Measurements from ENCODE around the gene PCCA. TPM values are rescaled to one million over a fixed set of nuclear protein-coding genes. Genes with fewer than 3 reads are reported as not detected.

Gene PCCA
- total RNA-seq, 1 experiment from 2014 or later: 22.8 TPM

GRCh38 chr13:100461309-100462030 lies 372.6 kb downstream of the PCCA start:
- no peak for DNase-seq (ENCODE audit: low spot score)

DNA sequence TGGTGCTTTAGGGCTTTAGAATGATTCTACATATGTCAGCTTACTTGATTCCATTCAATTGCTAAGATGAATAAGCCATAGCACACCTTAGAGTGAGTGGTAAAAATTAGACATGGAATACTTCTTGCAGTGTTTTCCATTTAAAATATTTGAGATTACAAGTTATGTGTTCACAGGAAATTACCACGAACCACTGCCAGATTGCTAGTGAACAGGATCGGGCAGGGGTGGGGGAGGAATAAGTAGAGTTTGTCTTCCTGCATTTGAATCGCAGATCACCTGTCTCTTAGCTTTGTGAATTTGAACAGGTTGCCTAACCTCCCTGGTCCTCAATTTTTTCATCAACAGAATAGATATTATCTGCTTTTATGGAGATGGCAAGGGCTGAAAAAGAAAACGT lies 375.1 kb downstream of the PCCA start:
- DNase-seq (ENCODE audit: low spot score): no peak

GRCh38 chr13:100465558-100465957 lies 376.7 kb downstream of the PCCA start:
- no peak for DNase-seq (ENCODE audit: low spot score)

DNA sequence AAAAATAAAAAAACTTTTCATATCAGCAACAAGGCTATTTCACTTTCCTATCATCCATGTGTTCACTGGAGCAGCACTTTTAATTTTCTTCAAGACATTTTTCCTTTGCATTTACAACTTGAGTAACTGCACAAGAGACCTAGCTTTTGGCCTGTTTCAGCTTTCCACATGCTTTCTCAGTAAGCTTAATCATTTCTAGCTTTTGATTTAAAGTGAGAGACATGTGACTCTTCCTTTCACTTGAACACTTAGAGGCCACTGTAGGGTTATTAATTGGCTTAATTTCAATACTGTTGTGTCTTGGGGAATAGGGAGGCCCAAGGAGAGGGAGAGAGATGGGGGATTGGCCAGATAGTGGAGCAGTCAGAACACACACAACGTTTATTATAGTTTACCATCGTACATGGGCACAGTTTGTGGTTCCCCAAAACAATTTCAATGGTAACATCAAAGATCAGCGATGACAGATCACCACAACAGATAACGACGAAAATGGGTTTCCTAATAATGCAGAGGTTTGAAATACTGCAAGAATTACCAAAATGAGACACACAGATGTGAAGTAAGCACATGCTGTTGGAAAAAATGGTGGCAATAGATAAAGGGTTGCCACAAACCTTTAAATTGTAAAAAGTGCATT lies 382.1 kb downstream of the PCCA start:
- no peak for DNase-seq (ENCODE audit: low spot score)

DNA sequence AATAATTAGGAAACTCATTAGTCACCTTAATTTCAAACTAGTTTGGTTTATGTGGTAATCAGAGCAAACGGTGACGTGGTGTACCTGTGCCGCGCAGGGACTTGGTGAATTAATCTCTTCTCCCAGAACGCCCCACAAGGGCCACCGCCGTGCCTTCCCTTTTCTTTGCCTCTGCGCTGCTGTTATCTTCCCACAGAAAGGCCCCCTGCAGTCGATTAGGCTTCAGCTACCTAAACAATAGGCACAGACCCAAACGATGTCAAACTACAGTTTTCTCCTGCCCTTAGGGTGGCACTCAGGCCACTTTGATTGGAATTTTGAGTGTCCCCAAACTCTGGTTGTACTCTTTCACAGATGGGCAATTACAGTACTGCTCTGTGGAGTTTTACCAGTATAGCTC lies 384.2 kb downstream of the PCCA start:
- no peak for DNase-seq (ENCODE audit: low spot score)

- DNase-seq (ENCODE audit: low spot score): no peak
Measured at GRCh38 chr13:100473501-100474044, 384.7 kb downstream of the PCCA start.

- DNase-seq (ENCODE audit: low spot score): no peak
Measured at GRCh38 chr13:100476963-100477362, 388.1 kb downstream of the PCCA start.

GRCh38 chr13:100478107-100478809 lies 389.4 kb downstream of the PCCA start:
- DNase-seq (ENCODE audit: low spot score): no peak

- no peak for DNase-seq (ENCODE audit: low spot score)
Measured at GRCh38 chr13:100480676-100481075, 391.8 kb downstream of the PCCA start.

- no peak for DNase-seq (ENCODE audit: low spot score)
Measured at GRCh38 chr13:100483139-100483538, 394.2 kb downstream of the PCCA start.

GRCh38 chr13:100483841-100484381 lies 395.0 kb downstream of the PCCA start:
- no peak for DNase-seq (ENCODE audit: low spot score)

- no peak for DNase-seq (ENCODE audit: low spot score)
Measured at GRCh38 chr13:100484702-100485101, 395.8 kb downstream of the PCCA start.

- DNase-seq (ENCODE audit: low spot score): no peak
Measured at GRCh38 chr13:100485265-100485664, 396.4 kb downstream of the PCCA start.

DNA sequence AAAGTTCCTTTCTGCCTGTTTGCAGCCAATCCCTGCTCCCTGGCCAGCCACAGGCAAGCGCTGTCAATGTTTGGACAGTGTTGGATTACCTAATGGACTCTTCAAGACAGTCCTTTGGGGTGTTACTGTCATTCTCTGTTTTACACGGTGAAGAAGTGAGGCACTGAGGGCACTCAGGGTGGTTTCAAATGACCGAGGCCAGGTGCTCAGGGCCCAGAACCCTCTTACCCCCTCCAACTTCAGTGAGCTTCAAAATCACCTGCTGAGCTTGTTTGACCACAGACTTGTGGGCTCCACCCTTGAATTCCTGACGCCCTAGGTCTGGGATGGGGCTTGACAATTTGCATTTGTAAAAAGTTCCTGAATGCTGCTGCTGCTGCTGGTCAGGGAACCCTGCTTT lies 401.8 kb downstream of the PCCA start:
- DNase-seq (ENCODE audit: low spot score): peak; percentile 29

- peak; percentile 30 for DNase-seq (ENCODE audit: low spot score)
Measured at GRCh38 chr13:100491164-100491842, 402.4 kb downstream of the PCCA start.

GRCh38 chr13:100493418-100493817 lies 404.5 kb downstream of the PCCA start:
- DNase-seq (ENCODE audit: low spot score): no peak

DNA sequence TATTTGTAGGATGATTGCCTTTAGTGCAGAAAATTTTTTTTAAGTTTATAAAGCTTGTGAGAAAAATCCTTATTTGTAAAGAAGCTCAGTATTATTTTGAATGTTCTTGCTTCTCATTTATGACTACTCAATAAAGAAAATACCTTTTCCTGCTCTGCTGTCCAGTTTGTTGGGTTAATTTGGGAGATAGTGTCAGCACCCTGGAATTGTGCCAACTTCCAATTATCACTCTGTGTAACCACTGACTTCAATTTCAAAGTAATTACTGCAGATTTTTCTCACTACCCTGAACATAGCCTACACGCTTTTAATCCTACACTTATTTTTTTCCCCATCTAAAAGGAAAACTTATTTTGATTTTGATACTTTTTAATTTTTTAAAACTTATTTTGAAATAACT lies 406.6 kb downstream of the PCCA start:
- no peak for DNase-seq (ENCODE audit: low spot score)

DNA sequence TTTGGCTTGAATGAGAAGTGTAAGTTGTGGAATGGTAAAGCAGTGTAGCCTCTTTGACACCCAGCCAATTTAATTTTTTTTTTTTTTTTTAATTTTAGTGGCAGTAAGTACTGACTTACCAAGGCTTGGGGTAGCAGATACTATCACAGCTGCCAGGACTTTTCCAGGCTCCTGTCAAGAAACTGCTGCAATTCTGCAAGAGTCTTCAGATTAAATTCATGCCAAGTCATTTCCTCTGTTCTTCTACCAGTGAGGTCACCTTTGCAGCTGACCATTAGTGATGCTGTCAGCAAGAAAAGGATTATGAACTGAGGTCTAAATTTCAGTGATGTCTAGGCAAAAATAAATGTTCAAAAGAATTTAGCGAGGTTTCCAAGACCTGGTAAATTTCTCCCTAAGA lies 408.5 kb downstream of the PCCA start:
- peak; percentile 68 for DNase-seq (ENCODE audit: low spot score)

GRCh38 chr13:100502446-100502845 lies 413.6 kb downstream of the PCCA start:
- DNase-seq (ENCODE audit: low spot score): no peak

- DNase-seq (ENCODE audit: low spot score): no peak
Measured at GRCh38 chr13:100503622-100504021, 414.7 kb downstream of the PCCA start.

GRCh38 chr13:100506154-100506553 lies 417.3 kb downstream of the PCCA start:
- DNase-seq (ENCODE audit: low spot score): no peak

All from A172 (cell line).